ENCODE measurements around the gene DAPP1. TPM values are rescaled to one million over a fixed set of nuclear protein-coding genes. Genes with fewer than 3 reads are reported as not detected.

The DAPP1 gene
- polyA plus RNA-seq, 1 donor: 2.3 TPM

GRCh38 chr4:99853999-99854398, 37.4 kb downstream of the DAPP1 start:
- DNase-seq (ENCODE audit: low read depth): no peak

DNA sequence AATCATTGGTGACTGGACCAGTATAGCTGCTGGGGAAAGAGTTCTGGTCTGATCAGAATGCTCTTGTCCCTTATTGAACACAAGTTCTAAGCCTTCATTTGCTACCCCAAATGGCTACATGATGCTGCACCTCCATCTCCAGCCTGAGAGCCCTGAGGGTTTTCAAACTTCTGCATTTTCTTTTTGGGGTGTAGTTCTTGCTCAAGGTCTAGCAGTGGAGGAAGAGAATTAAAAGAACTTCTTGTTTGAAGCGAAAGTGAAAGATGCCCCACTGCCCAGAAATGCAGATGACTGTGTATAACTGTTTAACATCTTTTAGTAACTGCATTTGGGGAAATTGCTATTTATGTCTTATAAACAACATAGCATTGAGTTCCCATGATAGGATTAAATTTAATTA, 39.1 kb downstream of the DAPP1 start:
- DNase-seq (ENCODE audit: low read depth): no peak

- no peak for DNase-seq (ENCODE audit: low read depth)
Observed at GRCh38 chr4:99856166-99856565, 39.5 kb downstream of the DAPP1 start.

DNA sequence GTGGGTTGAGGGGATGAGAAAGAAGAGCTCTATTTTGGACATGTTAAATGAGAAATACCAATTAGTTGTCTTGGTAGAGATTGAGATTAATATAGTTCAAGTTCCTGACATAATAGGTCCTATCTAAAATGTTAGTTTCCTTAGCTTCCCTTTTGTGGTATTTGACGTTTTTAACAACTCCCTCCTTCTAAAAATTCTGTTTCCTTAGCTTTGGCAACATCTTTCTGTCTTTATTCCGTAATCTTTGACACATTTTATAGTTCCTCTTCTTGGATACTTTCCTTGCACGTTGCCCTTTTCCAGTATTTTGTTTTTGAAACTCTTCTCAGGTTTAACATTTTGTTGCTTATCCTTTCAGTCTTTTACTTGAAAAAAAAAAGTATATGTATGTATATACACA, 40.7 kb downstream of the DAPP1 start:
- no peak for DNase-seq (ENCODE audit: low read depth)

DNA sequence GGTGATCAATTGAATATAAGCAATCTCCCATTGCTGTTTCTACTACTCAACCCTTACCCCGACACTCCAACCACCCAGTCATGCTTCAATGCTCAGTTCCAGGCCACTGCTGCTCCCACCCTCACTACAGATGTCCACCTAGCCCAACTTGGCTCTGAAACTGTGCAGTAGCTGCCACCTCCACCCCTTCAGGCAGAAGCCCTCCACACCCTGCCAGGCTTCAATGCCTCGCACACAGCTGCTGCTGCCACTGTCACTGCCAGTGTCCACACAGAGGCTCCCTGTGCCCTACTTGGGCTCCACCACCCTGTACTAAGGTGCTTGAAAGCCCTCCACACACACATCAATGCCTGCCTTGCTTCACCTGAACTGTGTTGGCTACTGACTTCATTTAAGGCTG, 43.0 kb downstream of the DAPP1 start:
- no peak for DNase-seq (ENCODE audit: low read depth)

- no peak for DNase-seq (ENCODE audit: low read depth)
Observed at GRCh38 chr4:99860521-99860920, 43.9 kb downstream of the DAPP1 start.

DNA sequence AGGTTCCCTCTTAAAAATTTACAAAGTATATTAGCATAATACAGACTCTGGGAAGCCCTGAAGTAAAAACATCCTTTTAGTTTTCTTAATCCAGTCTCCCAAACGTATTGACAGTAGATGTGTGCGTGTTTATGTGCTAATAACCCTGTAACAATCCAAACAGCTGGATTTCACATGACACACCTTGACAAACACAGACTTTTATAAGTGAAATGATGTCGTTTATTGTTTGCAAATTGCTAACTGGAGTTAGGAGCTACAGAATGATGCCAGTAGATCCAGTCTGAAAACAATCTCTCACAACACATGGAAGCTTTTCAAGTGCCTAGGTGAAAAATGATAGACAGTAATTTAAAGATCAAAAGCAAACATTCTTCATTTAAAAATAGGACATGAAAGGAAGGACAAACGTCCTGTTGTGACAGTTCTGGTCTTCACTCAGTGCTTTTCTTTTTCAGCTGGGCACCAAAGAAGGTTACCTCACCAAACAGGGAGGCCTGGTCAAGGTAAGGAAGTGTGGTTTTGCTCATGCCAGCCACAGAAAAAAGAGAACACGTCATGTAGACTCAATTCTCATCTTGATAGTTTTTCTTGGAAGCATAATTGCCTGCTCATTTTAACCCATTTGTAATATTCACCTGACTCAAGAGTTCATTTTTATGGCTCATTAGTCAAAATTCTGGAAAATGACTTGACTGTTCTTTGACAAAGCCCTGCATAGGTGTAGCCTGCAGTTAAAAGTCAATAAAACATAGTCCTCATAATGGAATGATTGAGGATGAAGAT, 44.7 kb downstream of the DAPP1 start:
- no peak for DNase-seq (ENCODE audit: low read depth)

DNA sequence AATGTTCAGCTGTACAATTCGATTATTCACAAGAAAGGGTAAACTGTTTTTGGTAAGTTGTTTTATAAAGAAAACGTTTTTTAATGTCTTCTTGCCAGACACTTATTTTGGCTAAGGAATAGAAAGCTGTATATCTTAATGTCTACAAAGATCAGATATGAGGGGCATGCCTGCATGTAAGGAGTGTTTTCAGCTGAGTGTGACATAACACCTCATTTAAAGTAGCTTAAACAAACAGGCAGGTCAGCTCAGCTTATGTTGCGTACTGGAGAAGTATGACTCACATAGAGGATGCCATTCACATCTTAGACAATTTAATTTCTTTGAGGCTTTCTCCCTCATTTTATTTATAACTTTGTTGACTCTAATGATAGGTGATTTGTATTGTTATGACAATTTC, 47.2 kb downstream of the DAPP1 start:
- no peak for DNase-seq (ENCODE audit: low read depth)

GRCh38 chr4:99868126-99868596, 51.5 kb downstream of the DAPP1 start:
- DNase-seq (ENCODE audit: low read depth): no peak

GRCh38 chr4:99872570-99872969, 55.9 kb downstream of the DAPP1 start:
- DNase-seq (ENCODE audit: low read depth): no peak

- no peak for DNase-seq (ENCODE audit: low read depth)
Observed at GRCh38 chr4:99875071-99875470, 58.4 kb downstream of the DAPP1 start.

DNA sequence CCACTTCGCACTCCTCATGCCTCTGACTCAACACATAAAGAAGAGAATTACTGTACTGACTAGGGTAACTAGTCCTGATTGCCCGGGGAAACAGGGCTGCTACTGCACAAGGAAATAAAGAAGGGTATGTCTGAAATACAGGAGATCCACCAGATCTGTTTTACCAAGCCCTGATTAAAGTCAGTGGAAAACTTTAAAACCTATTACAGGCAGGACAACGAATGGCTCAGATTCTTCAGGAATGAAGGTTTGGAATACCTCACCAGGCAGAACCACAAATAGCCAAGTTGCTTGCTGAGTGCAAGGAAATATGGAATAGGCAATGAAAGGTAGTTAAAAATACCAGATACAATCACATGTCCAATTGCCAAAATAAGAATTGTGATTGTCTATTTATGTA, 60.3 kb downstream of the DAPP1 start:
- DNase-seq (ENCODE audit: low read depth): no peak

DNA sequence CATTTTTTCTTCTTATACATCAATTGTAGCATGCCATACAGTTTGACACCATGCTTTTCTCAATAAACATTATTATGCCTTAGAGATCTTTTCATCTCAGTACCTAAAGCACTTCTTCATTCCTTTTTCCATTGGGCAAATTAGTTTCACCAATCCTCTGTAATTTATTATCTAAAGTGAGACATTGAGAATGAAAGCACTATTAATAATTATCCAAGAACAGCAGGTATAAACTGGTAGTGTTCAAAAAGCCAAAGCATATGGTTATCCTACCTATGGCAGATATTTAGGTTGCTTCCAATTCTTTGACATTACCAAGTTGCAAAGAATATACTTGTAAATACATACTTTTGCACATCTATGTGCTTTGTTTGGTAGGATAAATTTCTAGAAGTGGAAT, 62.0 kb downstream of the DAPP1 start:
- no peak for DNase-seq (ENCODE audit: low read depth)

- no peak for DNase-seq (ENCODE audit: low read depth)
Observed at GRCh38 chr4:99879458-99879857, 62.8 kb downstream of the DAPP1 start.

DNA sequence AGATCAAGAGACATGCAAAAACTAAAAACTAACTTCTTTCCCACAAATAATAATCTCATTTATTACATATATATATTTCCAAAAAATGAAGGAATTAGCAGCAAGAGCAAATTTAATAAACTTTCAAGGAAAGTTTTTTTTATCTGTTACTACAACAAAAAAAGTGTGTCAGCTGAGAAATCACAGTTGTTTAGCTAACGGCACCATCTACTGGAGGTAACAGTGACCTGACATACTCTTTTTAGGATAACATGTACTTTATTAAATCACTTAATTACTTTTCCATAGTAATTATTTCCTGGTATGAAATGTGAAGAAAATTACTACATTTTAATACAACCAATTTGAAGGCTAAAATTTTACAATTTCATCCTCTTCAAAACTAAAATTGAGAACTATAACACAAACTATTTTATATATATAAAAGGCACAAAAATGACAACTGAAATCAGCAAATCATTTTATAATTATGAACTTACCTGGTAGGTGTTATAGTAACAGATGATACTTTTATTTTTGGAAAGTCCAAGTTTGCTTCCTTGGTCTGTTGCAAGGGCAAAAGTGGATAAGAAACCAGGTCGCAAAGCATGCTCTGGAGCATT, 68.5 kb downstream of the DAPP1 start:
- peak; percentile 5 for DNase-seq (ENCODE audit: low read depth)

- no peak for DNase-seq (ENCODE audit: low read depth)
Observed at GRCh38 chr4:99885687-99886086, 69.1 kb downstream of the DAPP1 start.

DNA sequence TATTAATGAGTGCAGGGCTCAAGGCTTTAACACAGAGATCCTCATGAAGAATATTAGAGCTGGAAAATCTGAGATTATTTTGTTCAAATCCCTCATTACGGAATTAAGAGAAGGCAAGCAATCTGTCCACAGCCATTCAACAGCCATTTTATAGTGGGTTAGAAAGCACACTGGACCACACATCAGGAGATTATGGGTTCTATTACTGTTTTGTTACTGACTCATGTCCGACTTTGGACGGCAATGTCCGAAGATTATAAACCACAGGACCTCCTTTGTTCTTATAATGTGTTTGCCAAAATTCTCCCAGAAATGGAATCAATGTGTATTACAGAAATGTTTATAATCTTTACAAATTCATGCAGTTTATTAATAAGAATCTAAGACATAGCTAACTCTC, 69.5 kb downstream of the DAPP1 start:
- no peak for DNase-seq (ENCODE audit: low read depth)

GRCh38 chr4:99887837-99888236, 71.2 kb downstream of the DAPP1 start:
- no peak for DNase-seq (ENCODE audit: low read depth)

- no peak for DNase-seq (ENCODE audit: low read depth)
Observed at GRCh38 chr4:99891351-99891750, 74.7 kb downstream of the DAPP1 start.

DNA sequence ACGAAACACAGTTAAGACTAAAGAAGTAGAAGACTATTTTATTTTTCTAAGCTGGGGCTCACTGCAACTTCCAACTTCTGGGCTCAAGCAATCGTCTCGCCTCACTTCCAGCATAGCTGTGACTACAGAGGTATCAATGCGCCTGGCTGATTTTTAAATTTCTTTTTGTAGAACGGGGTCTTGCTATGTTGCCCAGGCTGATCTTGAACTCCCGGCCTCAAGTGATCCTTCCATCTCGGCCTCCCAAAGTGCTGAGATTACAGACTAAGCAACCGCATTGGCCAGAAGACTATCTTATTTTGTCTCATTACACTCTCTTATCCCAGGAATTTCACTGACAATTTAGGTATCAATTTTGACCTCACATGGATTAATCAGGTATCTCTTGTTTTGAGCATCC, 76.4 kb downstream of the DAPP1 start:
- DNase-seq (ENCODE audit: low read depth): no peak

DNA sequence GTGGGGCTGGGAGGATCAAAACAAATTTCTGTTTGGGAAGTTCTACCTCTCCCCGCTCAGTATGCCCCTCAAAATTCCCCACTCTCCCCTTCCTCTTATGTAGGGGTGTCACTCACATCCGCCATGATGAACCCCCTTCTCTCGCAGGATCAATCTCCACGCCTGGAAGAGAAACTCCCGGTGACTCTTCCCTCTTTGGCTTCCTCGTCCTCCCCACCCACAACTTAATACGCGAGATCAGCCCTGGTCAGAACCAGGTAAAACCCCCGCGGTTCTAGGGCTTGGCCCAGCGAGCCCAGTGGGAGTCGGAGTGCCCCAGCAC, 77.2 kb downstream of the DAPP1 start:
- DNase-seq (ENCODE audit: low read depth): no peak

DNA sequence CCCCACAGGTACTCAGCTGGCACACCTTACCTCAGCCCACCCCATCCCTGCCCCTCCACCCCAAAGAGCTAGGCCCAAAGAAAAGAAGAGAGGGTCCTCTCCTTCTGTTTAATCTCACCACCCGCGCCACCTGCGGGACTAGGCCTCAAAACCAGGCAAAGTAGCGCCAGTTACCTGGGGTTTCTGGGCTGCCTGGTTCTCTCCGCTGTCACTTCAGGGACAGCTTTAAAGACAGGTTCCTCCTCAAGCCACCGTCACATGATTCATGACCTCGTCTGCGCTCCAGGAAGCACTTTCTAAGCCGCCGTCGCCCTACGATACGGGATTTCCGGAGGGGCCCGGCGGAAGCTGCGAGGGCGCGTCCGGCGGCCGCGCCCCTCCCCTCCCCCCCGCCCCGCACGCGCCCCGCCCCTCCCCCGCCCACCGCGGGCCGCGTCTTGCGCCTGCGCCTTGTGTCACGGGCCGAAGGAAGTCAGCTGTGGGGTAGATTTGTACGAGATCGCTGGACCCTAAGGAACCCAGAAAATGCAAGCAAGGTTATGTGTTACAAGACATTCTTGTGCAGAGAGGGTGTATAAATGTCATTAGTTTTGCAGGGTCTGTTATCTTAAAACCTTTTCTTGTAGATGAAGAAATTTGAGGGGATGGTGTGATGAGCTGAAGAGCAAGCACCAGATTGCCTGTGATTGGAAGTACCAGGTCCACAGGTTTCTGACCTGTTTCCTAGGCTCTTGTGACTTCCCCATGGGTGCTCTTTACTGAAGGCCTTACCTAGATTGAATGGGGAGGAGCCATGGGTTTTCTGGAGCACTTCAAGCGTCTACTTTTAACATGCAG, 77.8 kb downstream of the DAPP1 start, which contains the start of gene LAMTOR3:
Gene LAMTOR3 (minus strand): TSS at position 267 of the 837 bp plus-strand sequence. CDS start 464 bp downstream, outside the sequence.
- peak; percentile 86 for DNase-seq (ENCODE audit: low read depth)

GRCh38 chr4:99894998-99895397, 78.4 kb downstream of the DAPP1 start:
- DNase-seq (ENCODE audit: low read depth): no peak

All from forelimb muscle (tissue), 1 donor.